OCI-LY1 (cell line): Measurements from ENCODE around the gene UBR4.

Experiments
- EZH2 ChIP-seq: fragments of 200-600 bp; sonication (generic), shearing (Covaris generic); IDR thresholded peaks from 2 replicates; pipeline ENCODE4 v1.8.0; 2017; ENCODE audit warnings: borderline replicate concordance, mixed run types, mild to moderate bottlenecking, antibody characterized with exemption, low read length, moderate library complexity, mixed read lengths
- TF ChIP-seq, protein P1 (sequence below): fragments of 200-600 bp; sonication (generic), shearing (Covaris generic); IDR thresholded peaks from 2 replicates; pipeline ENCODE4 v1.5.1; 2017; ENCODE audit warnings: mild to moderate bottlenecking, antibody characterized with exemption, low read length, moderate library complexity, mixed read lengths

DNA sequence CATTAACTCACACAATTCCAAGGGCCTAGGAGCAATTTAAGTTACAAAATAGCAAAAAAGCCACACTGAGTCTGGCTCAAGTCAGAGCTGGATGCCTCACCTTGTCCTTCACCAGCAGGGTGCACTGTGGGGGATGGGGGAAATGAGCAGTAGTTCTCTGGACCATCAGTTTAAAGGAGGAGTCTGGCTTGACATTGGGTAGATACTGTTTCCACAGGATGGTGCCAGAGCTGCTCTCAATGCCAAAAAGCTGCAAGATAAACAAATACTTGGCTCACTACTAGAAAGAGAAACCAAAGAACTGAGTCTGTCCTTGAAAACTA, 22.4 kb upstream of the UBR4 start:
- TF ChIP-seq, protein P1, sequence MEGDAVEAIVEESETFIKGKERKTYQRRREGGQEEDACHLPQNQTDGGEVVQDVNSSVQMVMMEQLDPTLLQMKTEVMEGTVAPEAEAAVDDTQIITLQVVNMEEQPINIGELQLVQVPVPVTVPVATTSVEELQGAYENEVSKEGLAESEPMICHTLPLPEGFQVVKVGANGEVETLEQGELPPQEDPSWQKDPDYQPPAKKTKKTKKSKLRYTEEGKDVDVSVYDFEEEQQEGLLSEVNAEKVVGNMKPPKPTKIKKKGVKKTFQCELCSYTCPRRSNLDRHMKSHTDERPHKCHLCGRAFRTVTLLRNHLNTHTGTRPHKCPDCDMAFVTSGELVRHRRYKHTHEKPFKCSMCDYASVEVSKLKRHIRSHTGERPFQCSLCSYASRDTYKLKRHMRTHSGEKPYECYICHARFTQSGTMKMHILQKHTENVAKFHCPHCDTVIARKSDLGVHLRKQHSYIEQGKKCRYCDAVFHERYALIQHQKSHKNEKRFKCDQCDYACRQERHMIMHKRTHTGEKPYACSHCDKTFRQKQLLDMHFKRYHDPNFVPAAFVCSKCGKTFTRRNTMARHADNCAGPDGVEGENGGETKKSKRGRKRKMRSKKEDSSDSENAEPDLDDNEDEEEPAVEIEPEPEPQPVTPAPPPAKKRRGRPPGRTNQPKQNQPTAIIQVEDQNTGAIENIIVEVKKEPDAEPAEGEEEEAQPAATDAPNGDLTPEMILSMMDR = no peak; the same call in 1 of the 2 replicates
- no peak for TF ChIP-seq EZH2
